IPS-15b (cell line): ENCODE data around the gene PLD6.
"Not testable (repeated sequence)": the region's sequence is repeated elsewhere in the genome, so short reads cannot be mapped to it uniquely, and the experiment has no call there.

Experiments
- H3K27me3 ChIP-seq: one replicate; pipeline ENCODE4 v1.6.1; 2013; ENCODE audit warnings: low read length; ENCODE audit not compliant: control insufficient read depth, insufficient read depth
- H3K36me3 ChIP-seq: one replicate; pipeline ENCODE4 v1.6.1; 2013; ENCODE audit warnings: low read length; ENCODE audit not compliant: control insufficient read depth, insufficient read depth
- H3K4me1 ChIP-seq: one replicate; pipeline ENCODE4 v1.6.1; 2013; ENCODE audit warnings: mild to moderate bottlenecking, low read length; ENCODE audit not compliant: control insufficient read depth, insufficient read depth
- H3K4me3 ChIP-seq: one replicate; pipeline ENCODE4 v1.5.1; 2013; ENCODE audit warnings: low read depth, low read length
- H3K9ac ChIP-seq: one replicate; pipeline ENCODE4 v1.6.1; 2013; ENCODE audit warnings: low read depth, mild to moderate bottlenecking, low read length
- H3K9me3 ChIP-seq: one replicate; pipeline ENCODE4 v1.6.1; 2013; ENCODE audit warnings: mild to moderate bottlenecking, low read length; ENCODE audit not compliant: control insufficient read depth, insufficient read depth

PLD6 gene

DNA sequence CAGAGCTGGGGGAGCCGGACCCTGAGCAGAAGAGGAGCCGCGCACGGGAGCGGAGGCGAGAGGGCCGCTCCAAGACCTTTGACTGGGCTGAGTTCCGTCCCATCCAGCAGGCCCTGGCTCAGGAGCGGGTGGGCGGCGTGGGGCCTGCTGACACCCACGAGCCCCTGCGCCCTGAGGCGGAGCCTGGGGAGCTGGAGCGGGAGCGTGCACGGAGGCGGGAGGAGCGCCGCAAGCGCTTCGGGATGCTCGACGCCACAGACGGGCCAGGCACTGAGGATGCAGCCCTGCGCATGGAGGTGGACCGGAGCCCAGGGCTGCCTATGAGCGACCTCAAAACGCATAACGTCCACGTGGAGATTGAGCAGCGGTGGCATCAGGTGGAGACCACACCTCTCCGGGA lies 47.6 kb downstream of the PLD6 start:
- H3K27me3 ChIP-seq, H3K4me1 ChIP-seq, H3K4me3 ChIP-seq, H3K9ac ChIP-seq, H3K9me3 ChIP-seq: not testable (repeated sequence)
- peaks cover 52% of the 10 kb centered on the region for H3K36me3 ChIP-seq

DNA sequence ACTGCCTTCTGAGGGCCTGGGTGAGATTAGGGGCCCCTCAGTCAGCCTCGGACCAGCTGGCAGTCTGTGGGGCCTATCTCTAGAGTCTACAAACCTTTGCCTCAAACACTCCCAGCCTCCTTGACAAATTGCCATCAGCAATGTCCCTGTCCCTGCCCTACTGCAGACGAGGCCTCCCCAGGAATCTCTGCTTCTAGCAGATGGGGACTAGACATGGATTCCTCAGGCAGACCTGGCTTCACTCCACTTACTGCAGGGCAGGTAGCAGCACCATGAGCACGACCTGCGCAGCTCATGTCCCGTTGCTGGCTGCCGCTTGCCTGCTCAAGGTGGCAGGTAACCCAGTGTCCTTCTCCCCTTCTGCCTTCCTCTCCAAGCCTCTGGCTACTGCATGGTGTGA lies 49.1 kb downstream of the PLD6 start:
- Histone ChIP-seq H3K4me1 (no peaks in the 10 kb centered on the region), H3K9ac (no peak overlapping the region), H3K36me3 (peaks cover 63% of the 10 kb centered on the region), H3K4me3 (no peak overlapping the region), H3K27me3 (no peaks in the 10 kb centered on the region), H3K9me3 (no peaks in the 10 kb centered on the region)

DNA sequence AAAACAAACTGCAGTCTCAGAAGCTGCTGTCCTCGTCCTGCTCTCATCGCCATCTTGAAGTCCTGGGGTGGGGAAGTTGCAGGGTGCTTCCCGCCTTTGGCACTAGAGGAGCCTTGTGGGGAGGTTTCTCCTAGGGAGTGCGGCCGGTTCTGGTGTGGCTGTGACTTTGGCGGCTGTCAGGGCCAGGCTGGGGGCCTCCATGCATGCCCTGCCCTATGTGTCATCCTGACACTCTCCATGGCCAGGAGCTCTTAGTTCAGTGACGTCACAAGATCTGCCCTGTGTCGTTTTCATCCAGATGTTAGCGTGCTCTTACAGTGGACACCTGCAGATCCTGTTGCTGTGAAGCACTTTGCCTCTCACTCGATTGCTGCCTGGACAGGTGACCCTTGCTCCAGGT lies 49.6 kb downstream of the PLD6 start:
- Histone ChIP-seq H3K27me3 (no peaks in the 10 kb centered on the region), H3K4me1 (no peaks in the 10 kb centered on the region), H3K36me3 (peaks cover 64% of the 10 kb centered on the region), H3K9me3 (no peaks in the 10 kb centered on the region), H3K9ac (no peak overlapping the region), H3K4me3 (no peak overlapping the region)

DNA sequence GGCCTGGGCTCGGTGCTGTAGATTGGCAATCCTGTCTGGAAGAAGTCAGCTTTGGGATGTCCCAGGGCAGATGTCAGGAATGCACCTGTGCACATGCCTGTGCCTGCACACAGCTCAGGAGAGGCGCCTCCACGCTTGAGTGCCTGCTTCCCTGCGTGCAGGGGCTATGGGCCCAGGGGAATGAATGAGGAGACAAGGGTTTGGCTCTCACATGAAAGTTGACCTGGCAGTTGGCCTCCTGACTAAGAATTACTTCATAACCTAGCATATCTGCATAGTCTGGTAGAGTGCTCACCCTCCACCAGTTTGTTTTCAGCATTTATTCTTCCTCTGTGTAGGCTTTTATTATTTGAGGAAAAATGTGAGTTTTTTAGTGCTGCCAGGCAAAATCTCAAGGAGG lies 50.0 kb downstream of the PLD6 start:
- Histone ChIP-seq H3K4me3 (no peak overlapping the region), H3K4me1 (no peaks in the 10 kb centered on the region), H3K9ac (no peak overlapping the region), H3K9me3 (no peaks in the 10 kb centered on the region), H3K36me3 (peaks cover 64% of the 10 kb centered on the region), H3K27me3 (no peaks in the 10 kb centered on the region)

DNA sequence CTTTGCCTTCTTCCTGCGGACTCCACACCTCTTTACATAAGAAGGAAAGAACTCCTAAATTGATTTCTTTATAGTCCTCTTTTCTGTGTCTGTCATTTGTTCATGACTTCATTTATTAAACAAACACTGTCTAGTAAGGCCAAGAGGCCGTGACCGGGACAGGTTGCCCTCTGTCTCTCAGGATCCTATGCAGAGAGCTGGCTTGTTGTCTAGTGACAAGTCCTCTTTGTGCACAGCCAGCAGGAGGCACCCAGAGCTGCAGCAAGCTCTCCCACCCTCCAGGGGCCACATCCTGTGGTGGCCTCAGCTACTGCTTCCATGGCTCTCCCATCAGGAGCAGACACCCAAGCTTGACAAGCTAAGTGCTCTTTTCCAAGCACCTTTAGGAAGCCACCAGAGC lies 50.6 kb downstream of the PLD6 start:
- Histone ChIP-seq H3K9ac (no peak overlapping the region), H3K36me3 (peaks cover 62% of the 10 kb centered on the region), H3K4me1 (no peaks in the 10 kb centered on the region), H3K4me3 (no peak overlapping the region), H3K27me3 (no peaks in the 10 kb centered on the region), H3K9me3 (no peaks in the 10 kb centered on the region)

DNA sequence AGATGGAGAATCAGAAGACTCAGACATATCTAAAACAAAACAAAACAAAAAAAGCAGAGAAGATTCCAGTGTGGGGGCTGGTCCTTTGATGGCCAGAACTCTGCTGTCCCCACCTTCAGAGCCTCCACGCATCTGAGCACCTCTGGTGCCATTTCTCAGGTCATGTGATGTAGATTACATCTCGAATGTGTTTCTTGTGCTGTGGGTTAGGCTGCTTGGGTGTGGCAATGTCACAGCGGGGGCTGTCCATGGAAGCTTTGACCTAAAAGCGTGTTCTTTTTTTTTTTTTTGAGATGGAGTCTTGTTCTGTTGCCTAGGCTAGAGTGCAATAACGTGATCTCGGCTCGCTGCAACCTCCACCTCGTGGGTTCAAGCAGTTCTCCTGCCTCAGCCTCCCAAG lies 51.2 kb downstream of the PLD6 start:
- no peaks in the 10 kb centered on the region for H3K27me3 ChIP-seq
- H3K9me3 ChIP-seq = no peaks in the 10 kb centered on the region
- H3K4me3 ChIP-seq = no peak overlapping the region
- H3K9ac ChIP-seq = no peak overlapping the region
- no peaks in the 10 kb centered on the region for H3K4me1 ChIP-seq
- peaks cover 62% of the 10 kb centered on the region for H3K36me3 ChIP-seq

DNA sequence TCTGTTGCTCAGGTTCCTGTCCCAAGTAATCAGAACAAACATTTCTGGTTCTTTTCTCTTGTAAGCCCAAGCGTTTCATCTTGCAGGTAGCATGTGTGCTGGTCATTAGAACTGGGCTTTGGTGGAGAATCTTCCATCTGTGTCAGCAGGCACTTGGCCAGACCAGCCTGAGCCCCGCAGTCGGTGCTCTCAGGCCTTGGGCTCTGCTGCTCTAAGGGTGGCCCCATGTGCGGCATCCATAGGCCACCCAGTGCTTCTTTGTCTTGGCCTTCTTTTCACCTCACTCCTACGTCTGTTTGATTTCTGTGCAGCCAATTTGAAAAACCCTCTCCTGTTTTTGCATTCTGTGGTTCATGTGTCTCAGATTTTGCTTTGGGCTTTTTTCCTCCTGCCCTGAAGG lies 51.6 kb downstream of the PLD6 start:
- Histone ChIP-seq H3K36me3 (peaks cover 62% of the 10 kb centered on the region), H3K4me1 (no peaks in the 10 kb centered on the region), H3K9me3 (no peaks in the 10 kb centered on the region), H3K4me3 (no peak overlapping the region), H3K9ac (no peak overlapping the region), H3K27me3 (no peaks in the 10 kb centered on the region)

DNA sequence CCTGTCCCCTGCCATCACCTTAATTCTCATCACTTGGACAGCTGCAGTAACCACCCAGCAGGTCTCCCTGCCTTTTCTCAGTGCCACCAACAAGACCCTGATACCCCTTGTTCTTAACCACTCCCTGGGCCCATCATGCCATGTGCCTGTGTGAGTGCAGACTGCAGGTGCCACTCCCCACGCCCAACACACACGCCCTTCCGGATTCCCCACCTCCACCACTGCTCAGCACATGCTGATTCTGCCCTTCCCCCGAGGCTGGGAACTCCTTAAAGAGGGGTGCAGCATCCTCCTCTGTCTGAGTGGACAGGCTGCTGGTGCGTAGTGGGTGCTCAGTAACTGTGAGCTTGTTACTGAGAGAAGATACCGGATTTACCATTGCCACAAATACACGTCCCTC lies 52.4 kb downstream of the PLD6 start:
- H3K27me3 ChIP-seq = no peaks in the 10 kb centered on the region
- H3K4me3 ChIP-seq = no peak overlapping the region
- peaks cover 56% of the 10 kb centered on the region for H3K36me3 ChIP-seq
- H3K9ac ChIP-seq = no peak overlapping the region
- no peaks in the 10 kb centered on the region for H3K4me1 ChIP-seq
- H3K9me3 ChIP-seq = no peaks in the 10 kb centered on the region

DNA sequence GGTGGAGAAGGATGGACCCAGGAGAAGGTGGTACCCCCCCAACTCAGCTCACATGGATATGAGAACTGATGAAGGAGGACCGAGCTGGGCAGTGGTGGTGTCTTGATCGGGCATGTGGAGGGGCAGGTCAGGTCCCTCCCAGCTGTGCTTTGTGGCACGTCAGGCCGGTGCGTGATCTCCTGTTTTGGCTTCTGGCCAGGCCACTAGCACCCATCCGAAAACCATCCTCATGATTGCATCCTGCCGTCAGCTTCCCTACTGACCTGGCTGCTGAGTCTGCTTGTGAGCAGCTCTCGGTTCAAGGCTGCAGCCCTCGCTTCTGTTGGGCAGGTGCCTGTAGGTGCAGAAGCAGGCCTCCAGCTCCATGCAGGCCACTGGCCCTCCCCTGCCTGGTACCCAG lies 53.1 kb downstream of the PLD6 start:
- no peaks in the 10 kb centered on the region for H3K27me3 ChIP-seq
- no peaks in the 10 kb centered on the region for H3K9me3 ChIP-seq
- peaks cover 53% of the 10 kb centered on the region for H3K36me3 ChIP-seq
- no peak overlapping the region for H3K4me3 ChIP-seq
- H3K4me1 ChIP-seq = no peaks in the 10 kb centered on the region
- no peak overlapping the region for H3K9ac ChIP-seq

DNA sequence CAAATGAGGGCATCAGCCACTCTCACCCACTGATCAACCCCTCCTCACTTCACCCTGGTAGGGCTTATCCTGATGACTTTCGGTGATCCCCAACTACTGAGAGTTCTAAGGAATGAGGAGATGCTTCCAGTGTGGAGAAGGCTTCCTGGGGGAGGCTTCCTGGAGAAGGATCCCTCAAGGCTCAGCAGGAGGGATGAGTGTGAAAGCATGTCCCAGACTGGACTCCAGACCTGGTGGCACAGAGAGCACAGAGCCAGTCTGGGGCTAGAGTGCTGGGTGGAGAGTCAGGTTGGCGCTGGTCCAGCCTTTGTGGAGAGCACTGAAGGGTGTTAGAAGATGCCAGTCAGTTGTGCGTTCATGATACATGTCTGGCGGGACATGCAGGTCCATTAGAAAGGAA lies 53.7 kb downstream of the PLD6 start:
- Histone ChIP-seq H3K9ac (no peak overlapping the region), H3K4me1 (no peaks in the 10 kb centered on the region), H3K36me3 (peaks cover 50% of the 10 kb centered on the region)

DNA sequence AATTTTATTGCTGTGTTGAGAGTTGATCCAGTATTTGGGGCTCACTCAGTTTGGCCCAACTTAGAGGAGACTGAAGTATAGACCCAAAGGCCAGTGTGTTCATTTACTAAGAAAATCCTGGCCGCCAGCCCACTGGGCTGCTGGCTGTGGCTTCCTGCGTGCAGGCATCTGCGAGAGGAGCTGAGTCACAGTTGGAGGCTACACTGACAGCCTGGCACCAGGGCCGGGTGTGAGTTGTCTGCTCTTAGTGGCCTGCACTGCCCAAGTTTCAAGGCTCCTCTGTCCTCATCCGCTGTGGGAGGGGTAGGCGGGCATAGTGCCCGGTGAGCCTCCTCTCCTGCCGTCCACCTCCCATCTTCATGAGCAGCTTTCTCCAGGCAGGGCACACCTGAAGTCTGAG lies 54.2 kb downstream of the PLD6 start:
- Histone ChIP-seq H3K27me3 (no peaks in the 10 kb centered on the region), H3K4me1 (no peaks in the 10 kb centered on the region), H3K4me3 (no peak overlapping the region), H3K9ac (no peak overlapping the region), H3K36me3 (peaks cover 50% of the 10 kb centered on the region), H3K9me3 (no peaks in the 10 kb centered on the region)

More for the DNA sequence above, 53.7 kb downstream of the PLD6 start:
- Histone ChIP-seq H3K27me3 (no peaks in the 10 kb centered on the region), H3K9me3 (no peaks in the 10 kb centered on the region), H3K4me3 (no peak overlapping the region)

DNA sequence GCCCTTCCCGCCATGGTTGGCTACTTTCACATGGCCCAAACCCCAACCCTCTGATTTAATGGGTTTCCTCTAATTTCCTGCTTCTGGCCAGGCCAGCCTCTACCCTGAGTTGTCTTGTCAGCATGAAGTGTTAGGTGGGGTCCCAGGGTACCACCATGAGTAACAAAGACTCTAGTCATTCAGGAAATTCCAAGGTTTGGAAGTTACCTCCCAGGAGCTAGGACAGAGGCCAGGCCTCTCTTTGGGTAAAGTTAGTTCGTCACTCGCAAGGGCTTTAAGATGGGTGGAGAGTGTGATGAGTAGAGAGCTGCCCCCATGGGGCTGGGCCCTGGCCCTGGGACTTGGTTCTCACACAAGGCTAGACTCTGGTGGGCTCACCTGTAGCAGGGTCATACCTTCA lies 54.6 kb downstream of the PLD6 start:
- H3K4me1 ChIP-seq = no peaks in the 10 kb centered on the region

DNA sequence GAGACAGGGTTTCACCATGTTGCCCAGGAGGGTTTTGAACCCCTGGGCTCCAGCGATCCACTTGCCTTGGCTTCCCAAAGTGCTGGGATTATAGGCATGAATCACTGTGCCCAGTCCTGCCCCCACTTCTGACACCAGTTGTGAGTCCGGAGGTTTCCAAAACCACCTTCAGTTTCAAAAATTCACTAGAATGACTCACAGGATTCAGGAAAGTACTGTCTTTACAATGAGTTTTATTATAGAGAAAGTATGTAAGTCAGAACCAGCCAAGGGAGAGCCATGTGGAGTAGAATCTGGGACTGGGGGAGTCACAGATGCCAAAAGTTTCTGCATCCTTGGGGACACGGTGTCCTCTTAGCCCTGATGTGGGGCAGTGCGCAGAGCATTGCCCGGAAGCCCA lies 55.1 kb downstream of the PLD6 start:
- no peaks in the 10 kb centered on the region for H3K27me3 ChIP-seq
- H3K9me3 ChIP-seq = no peaks in the 10 kb centered on the region
- H3K4me3 ChIP-seq = no peak overlapping the region
- H3K4me1 ChIP-seq = no peaks in the 10 kb centered on the region
- H3K36me3 ChIP-seq = peaks cover 54% of the 10 kb centered on the region
- no peak overlapping the region for H3K9ac ChIP-seq

More for the DNA sequence above, 54.6 kb downstream of the PLD6 start:
- Histone ChIP-seq H3K9ac (no peak overlapping the region), H3K4me3 (no peak overlapping the region), H3K36me3 (peaks cover 50% of the 10 kb centered on the region), H3K9me3 (no peaks in the 10 kb centered on the region), H3K27me3 (no peaks in the 10 kb centered on the region)
